Osteocyte (in vitro differentiated cells): Measurements from ENCODE around the gene NSMCE1. TPM values are rescaled to one million over a fixed set of nuclear protein-coding genes. Genes with fewer than 3 reads are reported as not detected.

Experiments used
- DNase-seq: peaks from one replicate; pipeline ENCODE4 v3.0.0; 2021; ENCODE audit warnings: mixed read lengths; ENCODE audit not compliant: unreplicated experiment; ENCODE audit errors: extremely low spot score
- H3K27ac Mint-ChIP-seq: one replicate; pipeline ENCODE4 v1.8.0; 2021; ENCODE audit warnings: mild to moderate bottlenecking, mixed read lengths; ENCODE audit not compliant: unreplicated experiment
- H3K27me3 Mint-ChIP-seq: one replicate; pipeline ENCODE4 v1.8.0; 2021; ENCODE audit warnings: mixed read lengths; ENCODE audit not compliant: unreplicated experiment
- H3K36me3 Mint-ChIP-seq: one replicate; pipeline ENCODE4 v1.8.0; 2021; ENCODE audit warnings: mixed read lengths; ENCODE audit not compliant: unreplicated experiment
- H3K4me1 Mint-ChIP-seq: one replicate; pipeline ENCODE4 v1.8.0; 2021; ENCODE audit warnings: mixed read lengths; ENCODE audit not compliant: unreplicated experiment
- H3K4me3 Mint-ChIP-seq: one replicate; pipeline ENCODE4 v1.8.0; 2021; ENCODE audit warnings: mild to moderate bottlenecking, moderate library complexity, mixed read lengths; ENCODE audit not compliant: unreplicated experiment
- H3K9me3 Mint-ChIP-seq: one replicate; pipeline ENCODE4 v1.8.0; 2021; ENCODE audit warnings: mixed read lengths; ENCODE audit not compliant: unreplicated experiment
- total RNA-seq: library from RNA; stranded (reverse); gene quantifications from 2 replicates; pipeline ENCODE4 v1.2.1, GENCODE V29; 2021
- TF ChIP-seq, protein P1 (sequence below): fragments of 200-600 bp; sonication (generic); IDR thresholded peaks from 2 replicates; pipeline ENCODE4 v1.5.0; 2021; ENCODE audit warnings: antibody characterized with exemption, mild to moderate bottlenecking, moderate library complexity

The NSMCE1 gene
- total RNA-seq, 1 donor from 2014 or later: 28.3 TPM

DNA sequence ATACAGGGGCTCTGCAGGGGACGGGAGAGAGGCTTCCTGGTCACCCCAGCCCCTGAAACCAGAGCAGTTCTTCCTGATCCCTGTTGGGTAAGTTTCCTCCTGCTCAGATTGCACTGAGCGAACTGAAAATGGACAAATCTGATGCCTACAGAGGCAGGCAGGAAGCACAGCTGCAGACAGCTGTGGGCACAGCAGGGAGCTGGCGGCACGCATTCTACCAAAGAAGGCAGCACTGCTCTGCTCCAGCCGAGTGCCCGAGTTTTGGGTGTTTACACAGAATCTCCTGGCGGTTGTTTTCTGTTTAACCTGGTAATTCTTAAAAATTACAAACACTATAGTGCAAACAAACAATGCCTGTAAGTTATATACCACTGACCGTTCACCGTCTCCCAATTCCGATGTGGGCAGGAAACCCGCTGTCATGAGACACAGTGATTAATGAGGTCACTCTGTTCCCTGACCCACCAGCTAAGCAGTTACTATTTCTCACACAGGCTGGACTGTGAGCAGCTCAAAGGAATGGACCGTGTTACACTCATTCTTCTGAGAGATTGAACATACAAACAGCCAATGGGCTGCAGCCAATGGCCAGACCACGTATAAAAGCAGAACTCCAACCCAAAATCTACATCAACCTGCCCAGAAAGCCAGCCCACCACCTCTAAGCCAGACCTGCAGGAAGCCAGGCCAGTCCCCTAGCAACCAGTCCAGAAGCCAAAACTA is 25.5 kb downstream of the NSMCE1 start:
- Mint-ChIP-seq H3K27ac (peak overlapping the region; percentile 95), H3K4me3 (peak overlapping the region; percentile 72), H3K27me3 (no peaks in the 10 kb centered on the region), H3K4me1 (peaks cover 54% of the 10 kb centered on the region), H3K9me3 (no peaks in the 10 kb centered on the region), H3K36me3 (no peaks in the 10 kb centered on the region)
- no peak for DNase-seq
- TF ChIP-seq, protein P1, sequence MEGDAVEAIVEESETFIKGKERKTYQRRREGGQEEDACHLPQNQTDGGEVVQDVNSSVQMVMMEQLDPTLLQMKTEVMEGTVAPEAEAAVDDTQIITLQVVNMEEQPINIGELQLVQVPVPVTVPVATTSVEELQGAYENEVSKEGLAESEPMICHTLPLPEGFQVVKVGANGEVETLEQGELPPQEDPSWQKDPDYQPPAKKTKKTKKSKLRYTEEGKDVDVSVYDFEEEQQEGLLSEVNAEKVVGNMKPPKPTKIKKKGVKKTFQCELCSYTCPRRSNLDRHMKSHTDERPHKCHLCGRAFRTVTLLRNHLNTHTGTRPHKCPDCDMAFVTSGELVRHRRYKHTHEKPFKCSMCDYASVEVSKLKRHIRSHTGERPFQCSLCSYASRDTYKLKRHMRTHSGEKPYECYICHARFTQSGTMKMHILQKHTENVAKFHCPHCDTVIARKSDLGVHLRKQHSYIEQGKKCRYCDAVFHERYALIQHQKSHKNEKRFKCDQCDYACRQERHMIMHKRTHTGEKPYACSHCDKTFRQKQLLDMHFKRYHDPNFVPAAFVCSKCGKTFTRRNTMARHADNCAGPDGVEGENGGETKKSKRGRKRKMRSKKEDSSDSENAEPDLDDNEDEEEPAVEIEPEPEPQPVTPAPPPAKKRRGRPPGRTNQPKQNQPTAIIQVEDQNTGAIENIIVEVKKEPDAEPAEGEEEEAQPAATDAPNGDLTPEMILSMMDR: no peak

DNA sequence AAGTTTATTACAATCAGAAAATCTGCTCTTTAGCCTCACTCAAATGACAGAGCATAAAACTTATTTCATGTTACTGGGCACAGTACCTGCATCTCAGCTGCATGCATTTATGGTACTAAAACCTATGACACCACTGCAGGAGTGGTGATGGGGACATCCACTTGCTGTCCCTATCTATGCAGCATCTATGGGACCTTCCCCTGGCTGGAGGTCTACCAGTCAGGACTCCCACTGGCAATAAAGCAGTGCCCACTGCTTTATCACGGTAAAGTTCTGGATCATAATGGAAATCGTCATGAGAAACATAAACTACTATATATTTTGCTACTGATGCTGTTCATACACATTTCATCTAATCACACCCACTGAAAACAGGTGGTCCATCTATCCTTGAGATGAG is 26.2 kb downstream of the NSMCE1 start:
- TF ChIP-seq, protein P1: no peak
- DNase-seq: no peak
- Mint-ChIP-seq H3K27me3 (no peaks in the 10 kb centered on the region), H3K27ac (peak overlapping the region; percentile 95), H3K4me3 (peak overlapping the region; percentile 72), H3K4me1 (peaks cover 60% of the 10 kb centered on the region), H3K9me3 (no peaks in the 10 kb centered on the region), H3K36me3 (no peaks in the 10 kb centered on the region)

DNA sequence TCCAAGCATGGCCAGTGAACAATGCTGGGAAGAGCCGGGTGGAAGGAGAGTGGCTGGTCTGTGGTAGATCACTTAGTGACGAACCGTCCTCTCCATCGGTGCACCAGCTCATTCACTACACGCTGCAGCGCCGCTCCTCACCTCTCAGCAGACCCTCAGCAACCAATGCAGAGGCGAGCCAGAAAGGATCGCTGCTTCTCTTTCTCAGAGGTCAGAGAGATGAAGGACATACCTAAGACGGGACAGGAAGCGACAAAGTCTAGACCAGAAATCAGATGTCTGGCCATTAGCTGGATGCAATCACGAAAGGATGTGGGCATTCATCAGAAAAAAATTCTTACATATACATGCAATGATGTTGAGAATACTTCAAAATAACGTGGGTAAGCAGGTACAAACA is 26.9 kb downstream of the NSMCE1 start:
- H3K4me1 Mint-ChIP-seq: peaks cover 68% of the 10 kb centered on the region
- no peak for DNase-seq
- peak overlapping the region; percentile 95 for H3K27ac Mint-ChIP-seq

DNA sequence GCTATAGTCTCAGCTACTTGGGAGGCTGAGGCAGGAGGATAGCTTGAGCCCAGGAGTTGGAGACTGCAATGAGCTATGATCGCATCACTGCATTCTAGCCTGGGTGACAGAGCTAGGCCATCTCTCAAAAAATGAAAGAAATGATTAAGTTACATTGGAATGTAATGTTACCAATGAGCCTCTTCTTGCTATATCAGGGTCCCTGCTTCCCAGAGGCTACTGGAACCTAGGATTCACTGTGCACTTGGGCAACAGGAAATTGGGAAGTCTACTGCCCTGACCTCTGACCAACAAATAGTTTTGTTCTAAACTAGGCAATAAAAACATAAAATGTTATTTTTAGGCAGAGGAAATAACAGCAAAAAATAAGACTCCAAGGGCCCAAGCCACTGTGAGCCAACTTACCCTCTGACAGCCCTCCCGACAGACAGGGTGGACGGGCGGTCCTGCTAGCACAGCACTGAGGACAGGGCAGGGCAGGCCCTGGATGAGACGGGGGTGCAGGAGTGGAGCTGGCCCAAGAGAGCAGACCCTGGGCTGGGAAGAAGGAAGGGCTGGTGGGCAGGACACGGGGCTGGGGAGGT is 27.5 kb downstream of the NSMCE1 start:
- Mint-ChIP-seq H3K36me3 (no peaks in the 10 kb centered on the region), H3K4me1 (peaks cover 69% of the 10 kb centered on the region), H3K27ac (peak overlapping the region; percentile 95), H3K27me3 (no peaks in the 10 kb centered on the region), H3K4me3 (no peak overlapping the region), H3K9me3 (no peaks in the 10 kb centered on the region)
- DNase-seq: no peak
- TF ChIP-seq, protein P1: no peak

More for the DNA sequence above, 26.9 kb downstream of the NSMCE1 start:
- Mint-ChIP-seq H3K9me3 (no peaks in the 10 kb centered on the region), H3K36me3 (no peaks in the 10 kb centered on the region), H3K4me3 (peak overlapping the region; percentile 32), H3K27me3 (no peaks in the 10 kb centered on the region)
- TF ChIP-seq, protein P1: no peak

DNA sequence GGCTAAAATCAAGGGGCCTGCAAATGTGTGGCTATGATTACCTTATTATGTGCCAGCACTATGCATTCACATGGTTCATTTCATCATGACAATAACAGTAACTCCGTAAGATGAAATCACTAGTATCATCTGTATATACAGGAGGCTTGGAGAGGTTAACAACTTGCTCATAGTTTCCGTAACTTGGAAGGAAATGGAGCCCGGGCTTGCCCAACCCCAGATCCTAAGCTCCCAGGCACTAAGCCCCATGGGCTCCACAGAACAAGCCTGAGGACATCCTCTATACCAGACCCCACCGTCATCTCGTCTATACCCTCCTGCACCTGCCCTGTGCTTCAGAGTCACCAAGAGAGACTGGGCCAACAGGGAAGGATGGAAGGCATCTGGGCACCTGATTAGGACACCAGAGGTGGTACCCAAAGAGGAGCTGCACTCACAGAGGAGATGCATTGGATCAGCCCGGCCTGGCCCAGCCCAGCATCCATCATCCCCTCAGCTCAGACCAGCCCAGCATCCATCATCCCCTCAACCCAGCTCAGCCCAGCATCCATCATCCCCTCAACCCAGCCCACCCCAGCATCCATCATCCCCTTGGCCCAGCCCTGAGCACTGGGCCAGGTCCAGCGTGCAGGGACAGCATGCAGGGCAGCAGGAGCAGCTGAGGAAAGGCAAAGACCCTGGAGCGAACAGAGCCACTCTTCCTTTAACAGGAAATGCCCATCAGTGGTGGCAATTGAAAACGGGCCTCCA is 28.5 kb downstream of the NSMCE1 start:
- TF ChIP-seq, protein P1: no peak
- Mint-ChIP-seq H3K4me1 (peaks cover 68% of the 10 kb centered on the region), H3K36me3 (no peaks in the 10 kb centered on the region), H3K9me3 (no peaks in the 10 kb centered on the region), H3K27ac (peak overlapping the region; percentile 95), H3K4me3 (no peak overlapping the region), H3K27me3 (no peaks in the 10 kb centered on the region)
- no peak for DNase-seq
